CD4-positive, alpha-beta T cell treated with Interferon alpha-2 for 1 hour (primary cell): Measurements from ENCODE around the gene PRELP.
"Not testable (repeated sequence)": the region's sequence is repeated elsewhere in the genome, so short reads cannot be mapped to it uniquely, and the experiment has no call there.

Source experiments
- DNase-seq, 2 donors: peaks; one replicate each; pipeline ENCODE4 v3.0.0-alpha.2; 2020 to 2022

Gene PRELP

GRCh38 chr1:203475012-203475981, at the start of gene PRELP:
TSS of gene PRELP (plus strand) at chr1:203475806. CDS start at chr1:203483185, 7,379 bp downstream.
- DNase-seq: no peak

GRCh38 chr1:203426366-203426765, 49.2 kb upstream of the PRELP start:
- no peak for DNase-seq

GRCh38 chr1:203426870-203427269, 48.7 kb upstream of the PRELP start:
- DNase-seq: no peak

- DNase-seq: no peak
These were observed 48.2 kb upstream of the PRELP start for GRCh38 chr1:203427451-203427850.

GRCh38 chr1:203428981-203429599, 46.5 kb upstream of the PRELP start:
- DNase-seq: no peak

GRCh38 chr1:203435615-203436014, 40.0 kb upstream of the PRELP start:
- DNase-seq: no peak

- DNase-seq: no peak
These were observed 37.8 kb upstream of the PRELP start for GRCh38 chr1:203437696-203438315.

- DNase-seq: no peak
These were observed 36.4 kb upstream of the PRELP start for GRCh38 chr1:203439131-203439730.

- DNase-seq: peak; percentile 10 to 26
These were observed 34.8 kb upstream of the PRELP start for GRCh38 chr1:203440771-203441170.

GRCh38 chr1:203441766-203442165, 33.8 kb upstream of the PRELP start:
- no peak for DNase-seq

- no peak for DNase-seq
These were observed 32.8 kb upstream of the PRELP start for GRCh38 chr1:203442821-203443220.

- no peak for DNase-seq
These were observed 32.3 kb upstream of the PRELP start for GRCh38 chr1:203443296-203443695.

GRCh38 chr1:203444171-203444576, 31.4 kb upstream of the PRELP start:
- no peak for DNase-seq

- DNase-seq: no peak
These were observed 28.5 kb upstream of the PRELP start for GRCh38 chr1:203447151-203447550.

GRCh38 chr1:203447598-203447997, 28.0 kb upstream of the PRELP start:
- DNase-seq: not testable (repeated sequence)

- no peak for DNase-seq
These were observed 27.0 kb upstream of the PRELP start for GRCh38 chr1:203448521-203449061.

- DNase-seq: no peak
These were observed 25.6 kb upstream of the PRELP start for GRCh38 chr1:203450001-203450400.

- DNase-seq: no peak
These were observed 25.0 kb upstream of the PRELP start for GRCh38 chr1:203450479-203451149.

- DNase-seq: no peak
These were observed 23.5 kb upstream of the PRELP start for GRCh38 chr1:203451836-203452784.

GRCh38 chr1:203453016-203453415, 22.6 kb upstream of the PRELP start:
- DNase-seq: no peak

- no peak for DNase-seq
These were observed 22.0 kb upstream of the PRELP start for GRCh38 chr1:203453616-203454015.
